ENCODE measurements around the gene OR52W1. TPM values are rescaled to one million over a fixed set of nuclear protein-coding genes. Genes with fewer than 3 reads are reported as not detected.

Gene OR52W1
- not detected for polyA plus RNA-seq (2013, experiment 1 of 4)
- not detected for polyA plus RNA-seq (2013, experiment 2 of 4)
- polyA plus RNA-seq (2013, experiment 3 of 4): not detected
- not detected for polyA plus RNA-seq (2013, experiment 4 of 4)

- no peaks in the 10 kb centered on the region for H3K4me1 ChIP-seq (ENCODE audit: control insufficient read depth, insufficient read depth, low read length)
- no peak within 1 kb of the TSS for H3K27ac ChIP-seq (ENCODE audit: insufficient read depth, low read depth, low read length, poor library complexity, severe bottlenecking)
- no peaks in the 10 kb centered on the region for H3K9me3 ChIP-seq (ENCODE audit: control insufficient read depth, low read length)
- H3K4me3 ChIP-seq (ENCODE audit: insufficient read depth, low read depth, low read length): no peak within 1 kb of the TSS
- no peaks in the 10 kb centered on the region for H3K36me3 ChIP-seq (ENCODE audit: control insufficient read depth, insufficient read depth, low read length)
- WGBS, 2 experiments: 94 to 96% methylated on average over 5 of the region's 5 CpGs
- no peaks in the 10 kb centered on the region for H3K27me3 ChIP-seq (ENCODE audit: control insufficient read depth, insufficient read depth, low read length, poor library complexity, severe bottlenecking)
These were observed at the start of gene OR52W1 for GRCh38 chr11:6199174-6199810. OR52W1 (plus strand) TSS chr11:6199224; CDS start chr11:6199224, 0 bp downstream.

GRCh38 chr11:6151117-6151516, 47.9 kb upstream of the OR52W1 start:
- Histone ChIP-seq H3K27me3 (ENCODE audit: control insufficient read depth, insufficient read depth, low read length, poor library complexity, severe bottlenecking) (no peaks in the 10 kb centered on the region), H3K4me3 (ENCODE audit: insufficient read depth, low read depth, low read length) (no peak overlapping the region), H3K27ac (ENCODE audit: insufficient read depth, low read depth, low read length, poor library complexity, severe bottlenecking) (no peak overlapping the region), H3K4me1 (ENCODE audit: control insufficient read depth, insufficient read depth, low read length) (no peaks in the 10 kb centered on the region), H3K36me3 (ENCODE audit: control insufficient read depth, insufficient read depth, low read length) (no peaks in the 10 kb centered on the region), H3K9me3 (ENCODE audit: control insufficient read depth, low read length) (no peaks in the 10 kb centered on the region)
- 92% methylated on average over 1 of the region's 1 CpG; no CpG with 5 or more reads in 1 of the 2 experiments for WGBS, 2 experiments

GRCh38 chr11:6152126-6152525, 46.9 kb upstream of the OR52W1 start:
- Histone ChIP-seq H3K4me3 (ENCODE audit: insufficient read depth, low read depth, low read length) (no peak overlapping the region), H3K27me3 (ENCODE audit: control insufficient read depth, insufficient read depth, low read length, poor library complexity, severe bottlenecking) (no peaks in the 10 kb centered on the region), H3K36me3 (ENCODE audit: control insufficient read depth, insufficient read depth, low read length) (no peaks in the 10 kb centered on the region), H3K27ac (ENCODE audit: insufficient read depth, low read depth, low read length, poor library complexity, severe bottlenecking) (no peak overlapping the region), H3K4me1 (ENCODE audit: control insufficient read depth, insufficient read depth, low read length) (no peaks in the 10 kb centered on the region), H3K9me3 (ENCODE audit: control insufficient read depth, low read length) (no peaks in the 10 kb centered on the region)
- WGBS, 2 experiments: 89 to 97% methylated on average over 2 of the region's 2 CpGs

GRCh38 chr11:6156628-6157359, 42.2 kb upstream of the OR52W1 start:
- Histone ChIP-seq H3K9me3 (ENCODE audit: control insufficient read depth, low read length) (no peaks in the 10 kb centered on the region), H3K4me1 (ENCODE audit: control insufficient read depth, insufficient read depth, low read length) (no peaks in the 10 kb centered on the region), H3K27ac (ENCODE audit: insufficient read depth, low read depth, low read length, poor library complexity, severe bottlenecking) (no peak overlapping the region), H3K36me3 (ENCODE audit: control insufficient read depth, insufficient read depth, low read length) (no peaks in the 10 kb centered on the region), H3K4me3 (ENCODE audit: insufficient read depth, low read depth, low read length) (no peak overlapping the region), H3K27me3 (ENCODE audit: control insufficient read depth, insufficient read depth, low read length, poor library complexity, severe bottlenecking) (no peaks in the 10 kb centered on the region)
- WGBS, 2 experiments: 85 to 86% methylated on average over 7 of the region's 7 CpGs

- H3K9me3 ChIP-seq (ENCODE audit: control insufficient read depth, low read length): peaks cover under 1% of the 10 kb centered on the region
- no peaks in the 10 kb centered on the region for H3K36me3 ChIP-seq (ENCODE audit: control insufficient read depth, insufficient read depth, low read length)
- no peaks in the 10 kb centered on the region for H3K4me1 ChIP-seq (ENCODE audit: control insufficient read depth, insufficient read depth, low read length)
- H3K27ac ChIP-seq (ENCODE audit: insufficient read depth, low read depth, low read length, poor library complexity, severe bottlenecking): no peak within 1 kb of the TSS
- 100% methylated on average over 1 of the region's 1 CpG for WGBS, 2 experiments
- H3K4me3 ChIP-seq (ENCODE audit: insufficient read depth, low read depth, low read length): no peak within 1 kb of the TSS
- no peaks in the 10 kb centered on the region for H3K27me3 ChIP-seq (ENCODE audit: control insufficient read depth, insufficient read depth, low read length, poor library complexity, severe bottlenecking)
These were observed 28.8 kb upstream of the OR52W1 start, which contains the start of gene OR52B2 for GRCh38 chr11:6170226-6170625. OR52B2 (minus strand) TSS chr11:6170326; CDS start chr11:6170326, 0 bp downstream.

GRCh38 chr11:6175440-6175839, 23.6 kb upstream of the OR52W1 start:
- no peaks in the 10 kb centered on the region for H3K4me1 ChIP-seq (ENCODE audit: control insufficient read depth, insufficient read depth, low read length)
- no peaks in the 10 kb centered on the region for H3K27me3 ChIP-seq (ENCODE audit: control insufficient read depth, insufficient read depth, low read length, poor library complexity, severe bottlenecking)
- no peaks in the 10 kb centered on the region for H3K36me3 ChIP-seq (ENCODE audit: control insufficient read depth, insufficient read depth, low read length)
- no peak overlapping the region for H3K4me3 ChIP-seq (ENCODE audit: insufficient read depth, low read depth, low read length)
- no peaks in the 10 kb centered on the region for H3K9me3 ChIP-seq (ENCODE audit: control insufficient read depth, low read length)
- 79 to 81% methylated on average over 2 of the region's 2 CpGs for WGBS, 2 experiments
- no peak overlapping the region for H3K27ac ChIP-seq (ENCODE audit: insufficient read depth, low read depth, low read length, poor library complexity, severe bottlenecking)

GRCh38 chr11:6191742-6192141, 7.3 kb upstream of the OR52W1 start:
- H3K9me3 ChIP-seq (ENCODE audit: control insufficient read depth, low read length): no peaks in the 10 kb centered on the region
- H3K4me3 ChIP-seq (ENCODE audit: insufficient read depth, low read depth, low read length): no peak overlapping the region
- no peaks in the 10 kb centered on the region for H3K4me1 ChIP-seq (ENCODE audit: control insufficient read depth, insufficient read depth, low read length)
- no peaks in the 10 kb centered on the region for H3K36me3 ChIP-seq (ENCODE audit: control insufficient read depth, insufficient read depth, low read length)
- H3K27ac ChIP-seq (ENCODE audit: insufficient read depth, low read depth, low read length, poor library complexity, severe bottlenecking): no peak overlapping the region
- H3K27me3 ChIP-seq (ENCODE audit: control insufficient read depth, insufficient read depth, low read length, poor library complexity, severe bottlenecking): no peaks in the 10 kb centered on the region

- no peaks in the 10 kb centered on the region for H3K4me1 ChIP-seq (ENCODE audit: control insufficient read depth, insufficient read depth, low read length)
- no peaks in the 10 kb centered on the region for H3K36me3 ChIP-seq (ENCODE audit: control insufficient read depth, insufficient read depth, low read length)
- H3K9me3 ChIP-seq (ENCODE audit: control insufficient read depth, low read length): no peaks in the 10 kb centered on the region
- H3K4me3 ChIP-seq (ENCODE audit: insufficient read depth, low read depth, low read length): no peak overlapping the region
- WGBS, 2 experiments: 71 to 89% methylated on average over 1 of the region's 1 CpG
- no peaks in the 10 kb centered on the region for H3K27me3 ChIP-seq (ENCODE audit: control insufficient read depth, insufficient read depth, low read length, poor library complexity, severe bottlenecking)
- no peak overlapping the region for H3K27ac ChIP-seq (ENCODE audit: insufficient read depth, low read depth, low read length, poor library complexity, severe bottlenecking)
These were observed 4.9 kb upstream of the OR52W1 start for GRCh38 chr11:6194065-6194581.

GRCh38 chr11:6196396-6196795, 2.6 kb upstream of the OR52W1 start:
- WGBS, 2 experiments: 63 to 67% methylated on average over 3 to 4 of the region's 4 CpGs
- no peaks in the 10 kb centered on the region for H3K4me1 ChIP-seq (ENCODE audit: control insufficient read depth, insufficient read depth, low read length)
- no peak overlapping the region for H3K27ac ChIP-seq (ENCODE audit: insufficient read depth, low read depth, low read length, poor library complexity, severe bottlenecking)
- H3K36me3 ChIP-seq (ENCODE audit: control insufficient read depth, insufficient read depth, low read length): no peaks in the 10 kb centered on the region
- no peak overlapping the region for H3K4me3 ChIP-seq (ENCODE audit: insufficient read depth, low read depth, low read length)
- no peaks in the 10 kb centered on the region for H3K27me3 ChIP-seq (ENCODE audit: control insufficient read depth, insufficient read depth, low read length, poor library complexity, severe bottlenecking)
- no peaks in the 10 kb centered on the region for H3K9me3 ChIP-seq (ENCODE audit: control insufficient read depth, low read length)

GRCh38 chr11:6197466-6198200, 1.4 kb upstream of the OR52W1 start:
- Histone ChIP-seq H3K4me1 (ENCODE audit: control insufficient read depth, insufficient read depth, low read length) (no peaks in the 10 kb centered on the region), H3K27ac (ENCODE audit: insufficient read depth, low read depth, low read length, poor library complexity, severe bottlenecking) (no peak overlapping the region), H3K36me3 (ENCODE audit: control insufficient read depth, insufficient read depth, low read length) (no peaks in the 10 kb centered on the region), H3K27me3 (ENCODE audit: control insufficient read depth, insufficient read depth, low read length, poor library complexity, severe bottlenecking) (no peaks in the 10 kb centered on the region), H3K4me3 (ENCODE audit: insufficient read depth, low read depth, low read length) (no peak overlapping the region), H3K9me3 (ENCODE audit: control insufficient read depth, low read length) (no peaks in the 10 kb centered on the region)
- 93 to 94% methylated on average over 4 of the region's 4 CpGs for WGBS, 2 experiments
